IMR-90 (cell line): ENCODE data around the gene PRKACA. TPM values are rescaled to one million over a fixed set of nuclear protein-coding genes. Genes with fewer than 3 reads are reported as not detected.

Experiments
- ATAC-seq: fragments of 200-7000 bp; cut with Tn5 transposase; 2 replicates; pipeline ENCODE4 v1.9.1; 2020; ENCODE audit warnings: low read depth, mild to moderate bottlenecking, moderate library complexity
- BruUV-seq: library from RNA; stranded (reverse); fragments of 400-500 nt; replicated peaks from 2 replicates; lab custom pipeline; 2021; lab: Mats Ljungman, UMichigan
- CTCF ChIA-PET: fragments of 300-600 bp; formaldehyde crosslinking; extraction: SDS; loops from one replicate; lab custom pipeline; 2021; ENCODE audit warnings: antibody characterized with exemption; lab: Yijun Ruan, JAX
- POLR2A ChIA-PET: fragments of 300-600 bp; sonication (Branson Sonifier 250); formaldehyde crosslinking; loops from one replicate; lab custom pipeline; 2022; ENCODE audit warnings: antibody characterized with exemption; ENCODE audit not compliant: unreplicated experiment; lab: Charles Lee
- DNase-seq: peaks from one replicate; pipeline ENCODE4 v3.0.0; 2013
- H2AFZ ChIP-seq: replicated peaks from 2 replicates; pipeline ENCODE3; 2013; ENCODE audit warnings: low read length, mild to moderate bottlenecking; ENCODE audit not compliant: poor library complexity
- H2AK5ac ChIP-seq: 2 replicates; pipeline ENCODE4 v1.6.1; 2013; ENCODE audit warnings: low read depth, low read length, inconsistent platforms
- H2AK9ac ChIP-seq: replicated peaks from 2 replicates; pipeline ENCODE3; 2013; ENCODE audit warnings: mild to moderate bottlenecking, low read depth, low read length, moderate library complexity; ENCODE audit not compliant: poor library complexity
- H2BK120ac ChIP-seq: 2 replicates; pipeline ENCODE4 v1.6.1; 2013; ENCODE audit warnings: low read depth, low read length, inconsistent platforms
- H2BK15ac ChIP-seq: 3 replicates; pipeline ENCODE4 v1.6.1; 2013; ENCODE audit warnings: low read depth, low read length, inconsistent platforms
- H2BK20ac ChIP-seq: 2 replicates; pipeline ENCODE4 v1.6.1; 2013; ENCODE audit warnings: low read depth, mild to moderate bottlenecking, inconsistent platforms, low read length, moderate library complexity
- H2BK5ac ChIP-seq: 2 replicates; pipeline ENCODE4 v1.6.1; 2013; ENCODE audit warnings: mild to moderate bottlenecking, low read depth, low read length, inconsistent platforms; ENCODE audit not compliant: poor library complexity, severe bottlenecking
- H3K14ac ChIP-seq: replicated peaks from 2 replicates; pipeline ENCODE4 v1.6.1; 2013; ENCODE audit warnings: low read depth, low read length, inconsistent platforms
- H3K18ac ChIP-seq: 2 replicates; pipeline ENCODE4 v1.6.1; 2013; ENCODE audit warnings: low read depth, low read length, control low read depth
- H3K23ac ChIP-seq: 2 replicates; pipeline ENCODE4 v1.6.1; 2013; ENCODE audit warnings: low read depth, low read length, inconsistent platforms
- H3K27ac ChIP-seq: 2 replicates; pipeline ENCODE4 v1.5.1; 2013; ENCODE audit warnings: mild to moderate bottlenecking, control low read depth, low read length; ENCODE audit not compliant: insufficient read depth
- H3K27me3 ChIP-seq: 2 replicates; pipeline ENCODE4 v1.6.1; 2013; ENCODE audit warnings: low read length; ENCODE audit not compliant: control insufficient read depth, insufficient read depth
- H3K36me3 ChIP-seq: 2 replicates; pipeline ENCODE4 v1.6.1; 2013; ENCODE audit warnings: low read length, mixed read lengths; ENCODE audit not compliant: control insufficient read depth, insufficient read depth
- H3K4ac ChIP-seq: 2 replicates; pipeline ENCODE4 v1.6.1; 2013; ENCODE audit warnings: low read depth, low read length, inconsistent platforms
- H3K4me1 ChIP-seq: 2 replicates; pipeline ENCODE4 v1.6.1; 2013; ENCODE audit warnings: low read length, mixed read lengths; ENCODE audit not compliant: control insufficient read depth, insufficient read depth
- H3K4me2 ChIP-seq: 2 replicates; pipeline ENCODE4 v1.6.1; 2013; ENCODE audit warnings: low read depth, mild to moderate bottlenecking, control low read depth, low read length, moderate library complexity
- H3K4me3 ChIP-seq: 2 replicates; pipeline ENCODE4 v1.5.1; 2013; ENCODE audit warnings: low read depth, mild to moderate bottlenecking, control low read depth, low read length, moderate library complexity; ENCODE audit not compliant: insufficient read depth
- H3K56ac ChIP-seq: 2 replicates; pipeline ENCODE4 v1.6.1; 2013; ENCODE audit warnings: low read length, inconsistent platforms; ENCODE audit not compliant: insufficient read depth; ENCODE audit errors: extremely low read depth
- H3K79me1 ChIP-seq, 2 experiments: 2 replicates each; pipeline ENCODE4 v1.6.1; 2013; ENCODE audit warnings: low read length in 2 of 2, inconsistent platforms in 1 of 2, low read depth in 1 of 2
- H3K9ac ChIP-seq: 2 replicates; pipeline ENCODE4 v1.6.1; 2013; ENCODE audit warnings: low read depth, low read length, control low read depth
- H3K9me1 ChIP-seq: 2 replicates; pipeline ENCODE4 v1.6.1; 2013; ENCODE audit warnings: low read length, inconsistent platforms; ENCODE audit not compliant: insufficient read depth
- H3K9me3 ChIP-seq: 2 replicates; pipeline ENCODE4 v1.6.1; 2013; ENCODE audit warnings: low read length; ENCODE audit not compliant: control insufficient read depth, insufficient read depth
- H4K20me1 ChIP-seq: 2 replicates; pipeline ENCODE4 v1.6.1; 2013; ENCODE audit warnings: low read length, inconsistent platforms; ENCODE audit not compliant: insufficient read depth
- H4K5ac ChIP-seq: 2 replicates; pipeline ENCODE4 v1.6.1; 2013; ENCODE audit warnings: mild to moderate bottlenecking, low read depth, low read length, control low read depth
- H4K8ac ChIP-seq, 2 experiments: 2 replicates each; pipeline ENCODE4 v1.6.1; 2013; ENCODE audit warnings: low read depth in 2 of 2, low read length in 2 of 2, control low read depth in 1 of 2, inconsistent platforms in 1 of 2
- H4K91ac ChIP-seq: 2 replicates; pipeline ENCODE4 v1.6.1; 2013; ENCODE audit warnings: low read depth, low read length, inconsistent platforms; ENCODE audit not compliant: insufficient read depth
- BHLHE40 ChIP-seq: fragments of 150-350 bp; IDR thresholded peaks from 2 replicates; pipeline ENCODE4 v1.6.1; 2016; ENCODE audit warnings: mild to moderate bottlenecking, low read depth, low read length
- CEBPB ChIP-seq: IDR thresholded peaks from 2 replicates; pipeline ENCODE4 v1.6.1; 2012; ENCODE audit warnings: low read depth, low read length, improper control_type of control experiment
- FOS ChIP-seq: fragments of 150-350 bp; IDR thresholded peaks from 2 replicates; pipeline ENCODE4 v1.6.1; 2016; ENCODE audit warnings: low read depth, low read length
- MAFK ChIP-seq: IDR thresholded peaks from 2 replicates; pipeline ENCODE4 v1.6.1; 2012; ENCODE audit warnings: low read depth, low read length, improper control_type of control experiment
- MAZ ChIP-seq: IDR thresholded peaks from 2 replicates; pipeline ENCODE4 v1.6.1; 2012; ENCODE audit warnings: low read depth, mild to moderate bottlenecking, low read length, improper control_type of control experiment, moderate library complexity, borderline replicate concordance
- NFE2L2 ChIP-seq: fragments of 150-350 bp; IDR thresholded peaks from 2 replicates; pipeline ENCODE4 v1.6.1; 2016; ENCODE audit warnings: low read depth, mild to moderate bottlenecking, low read length
- POLR2A ChIP-seq: IDR thresholded peaks from 2 replicates; pipeline ENCODE4 v1.6.1; 2012; ENCODE audit warnings: mild to moderate bottlenecking, low read depth, low read length
- RFX5 ChIP-seq: IDR thresholded peaks from 2 replicates; pipeline ENCODE4 v1.8.0; 2012; ENCODE audit warnings: low read depth, mild to moderate bottlenecking, low read length, moderate library complexity
- SMC3 ChIP-seq: fragments of 150-350 bp; IDR thresholded peaks from 2 replicates; pipeline ENCODE4 v1.6.1; 2016; ENCODE audit warnings: low read depth, mild to moderate bottlenecking, antibody characterized with exemption, low read length, moderate library complexity
- WGBS, 2 experiments: methylation state at CpG; one replicate each; pipeline versions ENCODE4 v1.1.5 to v1.1.7; 2013; ENCODE audit warnings: missing lambda C conversion rate in 2 of 2; ENCODE audit not compliant: insufficient read length in 1 of 2; ENCODE audit errors: extremely low coverage in 2 of 2; 5-methylcytosine and 5-hydroxymethylcytosine counted together
- dilution Hi-C: fragments of 300-500 bp; cut with HindIII; formaldehyde crosslinking; loops from one replicate; pipeline ENCODE4 v1.14.3; 2018; ENCODE audit warnings: low sequenced_read_pairs; ENCODE audit not compliant: unreplicated experiment
- in situ Hi-C: fragments of 300-500 bp; cut with MboI; formaldehyde crosslinking; loops from 3 replicates; pipeline ENCODE4 v1.14.3; 2019; ENCODE audit warnings: low sequenced_read_pairs, inconsistent platforms, mixed read lengths
- intact Hi-C: fragments of 100-400 bp; cut with micrococcal nuclease; formaldehyde crosslinking; loops from 2 replicates; pipeline ENCODE4 v1.10.0; 2022
- polyA plus RNA-seq, 3 experiments: library from polyadenylated mRNA; depleted of rRNA; stranded (reverse); fragments of >200 nt; gene quantifications; 2 replicates each; pipeline ENCODE4 v1.2.3, GENCODE V29; 2012; ENCODE audit warnings: low replicate concordance in 1 of 3
- total RNA-seq: library from RNA; depleted of rRNA; stranded (reverse); fragments of >200 nt; gene quantifications from 2 replicates; pipeline ENCODE4 v1.2.3, GENCODE V29; 2012
- TF ChIP-seq, protein P1 (sequence below): fragments of 150-350 bp; IDR thresholded peaks from 2 replicates; pipeline ENCODE4 v1.6.1; 2016; ENCODE audit warnings: low read depth, mild to moderate bottlenecking, low read length, moderate library complexity, borderline replicate concordance
- TF ChIP-seq, protein P2 (sequence below): conservative IDR thresholded peaks from 2 replicates; pipeline ENCODE4 v1.5.1; 2012; ENCODE audit warnings: mild to moderate bottlenecking, low read depth, low read length, improper control_type of control experiment

The PRKACA gene
- total and polyA plus RNA-seq, 2 of the 4 experiments (the other 2 are of a cell fraction): 18.1 to 94.5 TPM

DNA sequence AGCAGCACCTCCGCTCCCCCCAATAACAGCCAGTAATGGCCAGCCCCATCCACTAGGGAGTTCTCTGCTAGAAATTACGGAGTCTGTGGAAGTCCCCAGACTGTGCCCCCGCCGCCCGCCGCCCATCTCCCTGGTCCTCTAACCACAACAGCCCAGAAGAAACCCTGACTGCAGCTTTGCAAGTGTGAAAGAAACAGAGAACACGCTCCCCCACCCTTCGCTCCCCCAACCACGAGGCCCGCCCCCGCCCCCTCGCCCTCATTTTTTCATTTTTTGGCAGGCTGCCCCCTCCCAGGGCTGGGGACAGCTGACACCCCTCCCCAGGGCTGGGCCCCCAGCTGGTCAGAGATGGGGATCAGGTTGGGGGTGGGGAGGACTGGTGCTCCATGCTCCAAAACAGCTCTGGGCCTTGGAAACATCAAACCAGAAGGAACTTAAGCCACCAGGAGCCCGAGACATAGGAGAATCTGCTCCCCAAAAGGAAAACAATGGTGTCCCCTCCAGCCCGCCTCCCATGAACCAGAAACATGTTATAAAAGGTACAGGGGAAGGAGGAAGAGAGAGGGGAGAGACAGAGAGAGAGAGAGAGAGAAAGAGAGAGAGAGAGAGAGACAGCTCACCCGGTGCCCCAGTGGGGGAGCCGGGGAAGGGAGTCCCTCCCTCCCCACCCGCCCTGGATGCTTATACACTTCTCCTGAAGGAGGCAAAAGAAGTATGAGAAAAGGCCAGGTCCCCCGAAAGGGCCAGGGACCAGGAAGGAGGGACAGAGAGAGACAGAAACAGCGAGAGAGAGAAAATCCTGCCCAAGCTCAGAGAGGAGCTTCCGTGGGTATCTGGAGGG lies 48.6 kb upstream of the PRKACA start (continued):
- TF ChIP-seq, protein P1, sequence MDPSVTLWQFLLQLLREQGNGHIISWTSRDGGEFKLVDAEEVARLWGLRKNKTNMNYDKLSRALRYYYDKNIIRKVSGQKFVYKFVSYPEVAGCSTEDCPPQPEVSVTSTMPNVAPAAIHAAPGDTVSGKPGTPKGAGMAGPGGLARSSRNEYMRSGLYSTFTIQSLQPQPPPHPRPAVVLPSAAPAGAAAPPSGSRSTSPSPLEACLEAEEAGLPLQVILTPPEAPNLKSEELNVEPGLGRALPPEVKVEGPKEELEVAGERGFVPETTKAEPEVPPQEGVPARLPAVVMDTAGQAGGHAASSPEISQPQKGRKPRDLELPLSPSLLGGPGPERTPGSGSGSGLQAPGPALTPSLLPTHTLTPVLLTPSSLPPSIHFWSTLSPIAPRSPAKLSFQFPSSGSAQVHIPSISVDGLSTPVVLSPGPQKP: no peak
- no peak for TF ChIP-seq POLR2A

DNA sequence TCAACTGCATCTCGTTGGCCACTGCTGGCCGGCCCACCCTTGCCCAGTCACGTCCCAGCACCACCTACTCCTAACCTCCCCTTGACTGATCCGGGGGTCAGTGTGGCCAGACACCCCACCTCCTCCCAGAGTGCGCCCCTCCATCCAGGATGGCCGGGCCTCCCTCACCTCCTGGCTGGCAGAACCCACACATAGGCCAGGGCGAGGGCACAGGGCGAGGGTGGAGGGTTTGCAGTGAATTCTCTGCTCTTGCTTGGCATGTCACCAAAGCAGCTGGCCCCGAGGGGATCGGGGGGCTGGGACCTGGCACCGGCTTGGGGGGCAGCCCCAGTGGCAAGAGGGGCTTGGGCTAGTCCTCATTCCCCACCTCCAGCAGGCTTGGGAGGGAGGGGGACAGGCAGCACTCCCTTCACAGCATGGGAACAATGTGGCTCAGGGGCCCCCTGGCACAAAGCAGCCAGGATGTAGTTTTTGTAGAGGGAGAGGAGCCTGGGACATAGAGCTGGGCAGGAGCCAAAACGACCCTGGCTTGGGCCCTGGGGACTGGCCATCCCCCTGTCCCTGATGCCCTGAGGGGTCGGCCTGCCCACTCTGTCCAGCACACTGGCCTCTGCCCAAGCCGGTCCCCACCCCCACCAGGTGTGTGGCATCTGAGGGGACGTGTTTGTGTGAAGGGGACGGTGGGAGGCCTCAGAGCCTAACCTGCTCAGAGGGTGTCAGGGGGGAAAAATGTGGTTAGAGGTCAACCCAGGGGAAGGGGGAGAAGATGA lies 47.3 kb upstream of the PRKACA start:
- Histone ChIP-seq H2BK120ac (no peak overlapping the region), H2BK5ac (no peak overlapping the region), H3K27me3 (peaks cover 3% of the 10 kb centered on the region; the same call in 1 of the 2 replicates), H2BK20ac (no peak overlapping the region), H3K56ac (no peak overlapping the region), H3K9me1 (no peaks in the 10 kb centered on the region), H3K18ac (no peak overlapping the region), H3K4me3 (no peak overlapping the region), H4K20me1 (no peaks in the 10 kb centered on the region), H3K27ac (no peak overlapping the region), H2AFZ (no peak overlapping the region), H2AK9ac (no peak overlapping the region), H3K9me3 (no peaks in the 10 kb centered on the region), H4K5ac (no peak overlapping the region), H3K14ac (no peak overlapping the region), H3K4me1 (no peaks in the 10 kb centered on the region; the same call in 1 of the 2 replicates), H3K4ac (no peak overlapping the region), H2BK15ac (no peak overlapping the region), H3K4me2 (no peak overlapping the region), H4K8ac (no peak overlapping the region), H2AK5ac (no peak overlapping the region), H3K23ac (no peak overlapping the region), H4K91ac (no peak overlapping the region), H3K36me3 (peaks cover 2% of the 10 kb centered on the region; the same call in 1 of the 2 replicates), H3K79me1 (no peaks in the 10 kb centered on the region), H3K9ac (no peak overlapping the region)
- DNase-seq (no peak), ATAC-seq (no peak)
- BruUV-seq: no TSS peak
- POLR2A ChIA-PET: no interaction called here
- intact Hi-C loops (no loop called here), in situ Hi-C loops (no loop called here), dilution Hi-C loops (no loop called here)
- WGBS, 2 experiments: 83% methylated on average over 2 of the region's 16 CpGs; no CpG with 5 or more reads in 1 of the 2 experiments
- CTCF ChIA-PET: no interaction called here
- no peak for TF ChIP-seq CEBPB
- TF ChIP-seq SMC3: no peak
- TF ChIP-seq MAZ: no peak
- no peak for TF ChIP-seq MAFK
- TF ChIP-seq NFE2L2: no peak
- no peak for TF ChIP-seq RFX5
- TF ChIP-seq POLR2A: no peak
- no peak for TF ChIP-seq BHLHE40
- TF ChIP-seq, protein P2, sequence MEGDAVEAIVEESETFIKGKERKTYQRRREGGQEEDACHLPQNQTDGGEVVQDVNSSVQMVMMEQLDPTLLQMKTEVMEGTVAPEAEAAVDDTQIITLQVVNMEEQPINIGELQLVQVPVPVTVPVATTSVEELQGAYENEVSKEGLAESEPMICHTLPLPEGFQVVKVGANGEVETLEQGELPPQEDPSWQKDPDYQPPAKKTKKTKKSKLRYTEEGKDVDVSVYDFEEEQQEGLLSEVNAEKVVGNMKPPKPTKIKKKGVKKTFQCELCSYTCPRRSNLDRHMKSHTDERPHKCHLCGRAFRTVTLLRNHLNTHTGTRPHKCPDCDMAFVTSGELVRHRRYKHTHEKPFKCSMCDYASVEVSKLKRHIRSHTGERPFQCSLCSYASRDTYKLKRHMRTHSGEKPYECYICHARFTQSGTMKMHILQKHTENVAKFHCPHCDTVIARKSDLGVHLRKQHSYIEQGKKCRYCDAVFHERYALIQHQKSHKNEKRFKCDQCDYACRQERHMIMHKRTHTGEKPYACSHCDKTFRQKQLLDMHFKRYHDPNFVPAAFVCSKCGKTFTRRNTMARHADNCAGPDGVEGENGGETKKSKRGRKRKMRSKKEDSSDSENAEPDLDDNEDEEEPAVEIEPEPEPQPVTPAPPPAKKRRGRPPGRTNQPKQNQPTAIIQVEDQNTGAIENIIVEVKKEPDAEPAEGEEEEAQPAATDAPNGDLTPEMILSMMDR: no peak
- TF ChIP-seq FOS: no peak
